ENCODE results near the gene CACNG5.

CACNG5 gene

DNA sequence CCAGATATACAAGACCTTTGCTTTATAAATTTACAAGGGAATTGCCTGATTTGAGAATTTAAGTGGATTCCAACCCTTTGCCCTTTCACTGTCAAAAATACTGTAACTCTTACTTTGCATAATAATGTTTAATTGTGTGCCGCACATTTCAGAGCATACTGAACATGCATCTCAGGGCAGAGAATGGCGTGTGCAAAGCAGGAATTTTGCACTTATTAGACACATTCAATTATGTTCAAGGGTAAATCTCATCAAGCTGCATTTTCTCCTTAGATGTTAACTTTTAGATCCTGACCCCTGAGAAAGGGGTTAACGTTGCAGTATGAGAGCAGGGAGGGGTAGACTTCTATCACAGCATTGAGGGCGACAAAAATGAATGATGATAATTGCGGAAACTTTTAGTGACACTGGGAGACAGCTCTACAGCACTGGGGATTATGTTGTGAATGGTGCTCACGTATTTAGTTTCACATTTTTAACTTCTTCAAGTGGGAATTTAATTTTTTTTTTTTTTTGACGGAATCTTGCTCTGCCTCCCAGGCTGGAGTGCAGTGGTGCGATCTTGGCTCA is 75.0 kb downstream of the CACNG5 start:
- no peak for DNase-seq

DNA sequence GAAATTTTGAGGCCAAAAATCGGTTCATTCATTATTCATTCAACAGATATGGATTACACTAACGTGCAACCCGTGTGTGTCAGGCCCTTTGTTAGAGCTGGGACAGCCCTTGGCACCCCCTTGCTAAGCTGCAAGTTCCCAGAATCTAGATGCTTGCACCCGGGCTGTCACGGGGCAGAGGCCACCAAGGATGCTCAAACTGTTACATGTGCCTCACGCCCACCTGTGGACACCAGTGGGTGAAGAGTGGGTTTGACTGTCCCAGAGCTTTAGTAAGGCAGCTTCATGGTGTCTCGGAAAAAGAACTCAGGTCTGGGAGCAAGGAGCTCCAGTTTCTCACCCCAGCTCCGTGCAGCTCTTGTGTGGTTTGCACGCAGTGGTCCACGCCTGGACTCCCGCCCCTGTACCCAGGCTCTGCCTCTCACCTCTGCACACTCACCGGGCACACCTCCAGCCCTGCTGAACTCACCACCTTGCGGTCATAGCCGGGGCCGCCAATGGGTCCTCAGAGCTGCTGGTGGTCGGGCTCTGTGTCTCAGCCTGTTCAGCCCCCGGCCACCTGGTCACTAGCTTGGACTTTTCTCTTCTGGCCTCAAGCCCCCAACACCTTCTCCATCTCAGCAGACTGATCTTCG is 75.9 kb downstream of the CACNG5 start:
- DNase-seq: no peak

DNA sequence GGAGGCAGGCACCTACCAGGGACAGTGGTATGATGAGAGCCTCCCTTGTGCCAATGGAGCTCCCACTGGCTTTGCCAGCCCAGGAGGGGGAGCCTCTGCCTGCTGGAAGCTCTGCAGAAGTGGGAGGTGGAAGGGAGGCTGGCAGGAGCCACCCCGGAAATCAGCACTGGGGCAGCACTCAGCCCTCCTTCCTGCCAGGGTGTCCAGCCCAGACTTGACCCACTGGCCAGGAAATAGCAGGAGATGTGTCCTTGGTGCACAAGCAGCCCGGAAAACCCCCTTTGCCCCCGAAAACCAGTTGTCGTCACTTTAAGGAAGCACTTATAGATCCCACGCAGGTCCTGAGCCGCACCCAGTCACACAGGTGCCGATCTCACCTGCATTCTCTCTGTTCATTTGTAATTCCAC is 80.3 kb downstream of the CACNG5 start:
- DNase-seq: peak; percentile 37

DNA sequence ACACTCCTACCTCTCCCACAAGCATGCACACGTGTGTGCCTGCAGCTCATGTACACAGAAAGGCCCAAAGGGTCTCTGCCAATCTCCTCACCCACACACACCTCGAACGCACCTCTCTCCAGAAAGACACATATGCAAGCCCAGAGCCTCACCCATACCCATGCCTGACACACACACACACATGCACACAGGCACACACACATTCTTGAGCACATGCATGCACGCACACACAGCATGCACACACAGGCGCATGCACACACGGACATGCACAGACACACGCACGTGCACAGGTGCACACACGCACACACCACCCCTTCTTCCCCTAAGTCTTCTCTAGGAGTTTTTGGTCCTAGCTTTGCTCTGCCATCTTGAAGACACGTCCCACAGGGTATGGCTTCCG is 80.9 kb downstream of the CACNG5 start:
- DNase-seq: no peak

DNA sequence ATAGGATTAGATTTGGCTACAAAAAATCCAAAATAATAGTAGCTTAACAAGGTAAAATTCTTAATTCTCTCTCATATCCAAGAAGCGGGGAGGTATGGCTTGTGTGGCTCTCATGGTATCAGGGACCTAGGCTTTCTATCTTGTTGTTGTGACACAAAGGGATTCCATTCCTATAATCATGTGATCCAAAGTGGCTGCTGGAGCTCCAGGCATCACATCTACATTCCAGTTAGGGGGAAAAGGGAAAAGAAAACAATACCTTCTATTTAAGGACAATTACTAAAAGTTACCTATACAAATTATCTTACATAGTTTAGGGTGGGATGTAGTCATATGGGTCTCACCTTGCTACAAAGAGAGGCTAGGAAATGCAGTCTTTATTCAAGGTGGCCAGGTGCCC is 82.0 kb downstream of the CACNG5 start:
- no peak for DNase-seq

DNA sequence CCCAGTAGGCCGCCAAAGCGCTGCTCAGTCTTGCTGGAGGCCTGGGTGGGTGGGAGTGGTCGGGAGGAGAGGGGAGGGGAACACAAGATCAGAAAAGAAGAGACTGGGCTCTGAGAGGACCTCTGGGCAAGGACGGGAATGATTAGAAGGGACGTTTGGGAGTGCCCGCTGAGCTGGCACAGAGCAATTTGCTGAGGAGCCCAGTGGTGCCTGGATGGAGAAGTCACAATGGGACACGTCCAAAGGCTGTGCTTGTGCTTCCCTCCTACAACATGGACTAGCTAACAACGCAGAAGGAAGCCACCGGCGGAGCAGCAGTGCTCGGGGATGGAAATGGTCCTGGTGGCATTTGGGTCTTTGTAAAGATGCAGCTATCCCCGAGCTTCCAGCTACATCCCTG is 84.0 kb downstream of the CACNG5 start:
- DNase-seq: no peak

DNA sequence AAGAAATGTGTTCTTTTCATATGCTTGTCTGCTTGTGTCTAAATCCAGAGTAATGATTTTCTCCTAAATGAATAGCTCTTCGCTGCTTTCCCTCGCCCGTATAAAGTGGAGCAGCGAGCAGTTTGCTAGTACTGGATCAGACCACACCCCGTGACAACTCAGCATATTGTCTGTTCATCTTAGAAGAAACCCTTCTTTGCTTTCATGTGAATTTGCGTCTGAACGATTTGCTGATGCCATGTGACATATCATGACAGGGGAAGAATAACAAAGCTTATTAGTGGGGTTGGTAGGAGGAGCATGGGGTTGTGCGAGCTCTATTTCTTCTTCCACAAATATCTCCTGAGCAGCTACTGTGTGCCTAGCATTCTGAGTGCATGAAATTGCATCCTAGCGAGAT is 85.5 kb downstream of the CACNG5 start:
- DNase-seq: no peak

DNA sequence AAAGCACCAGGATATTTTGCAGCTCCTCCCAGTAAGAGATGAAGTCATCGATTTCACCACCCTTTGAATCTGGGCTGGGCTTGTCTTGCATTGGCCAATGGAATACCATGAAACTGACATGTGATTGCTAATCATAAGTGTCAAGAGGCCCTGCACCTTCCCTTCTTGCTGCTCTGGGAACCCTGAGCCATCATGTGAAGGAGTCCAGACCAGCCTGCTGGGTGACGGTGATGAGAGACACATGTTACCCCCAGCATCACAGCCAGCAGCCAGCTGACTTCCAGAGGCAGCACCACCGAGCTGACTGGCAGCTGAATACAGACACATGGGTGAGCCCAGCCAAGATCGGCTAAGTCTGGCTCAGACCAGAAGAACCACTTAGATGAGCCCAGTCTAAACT is 86.0 kb downstream of the CACNG5 start:
- no peak for DNase-seq

DNA sequence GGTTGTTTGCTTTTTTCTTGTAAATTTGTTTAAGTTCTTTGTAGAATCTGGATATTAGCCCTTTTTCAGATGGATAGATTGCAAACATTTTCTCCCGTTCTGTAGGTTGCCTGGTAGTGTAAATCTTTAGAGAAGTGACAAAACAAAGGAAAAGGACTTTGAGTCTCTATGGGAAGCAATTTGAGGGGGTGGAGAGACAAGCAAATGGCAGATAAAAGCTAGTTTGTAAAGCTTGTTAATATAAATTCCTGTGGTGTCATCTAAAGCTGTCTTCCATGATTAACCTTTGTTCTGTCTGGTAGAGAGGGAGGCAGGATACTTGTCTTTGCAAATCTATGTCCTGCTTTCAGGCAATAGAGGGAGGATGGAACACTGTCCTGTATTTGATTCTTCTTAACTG is 89.0 kb downstream of the CACNG5 start:
- DNase-seq: no peak

DNA sequence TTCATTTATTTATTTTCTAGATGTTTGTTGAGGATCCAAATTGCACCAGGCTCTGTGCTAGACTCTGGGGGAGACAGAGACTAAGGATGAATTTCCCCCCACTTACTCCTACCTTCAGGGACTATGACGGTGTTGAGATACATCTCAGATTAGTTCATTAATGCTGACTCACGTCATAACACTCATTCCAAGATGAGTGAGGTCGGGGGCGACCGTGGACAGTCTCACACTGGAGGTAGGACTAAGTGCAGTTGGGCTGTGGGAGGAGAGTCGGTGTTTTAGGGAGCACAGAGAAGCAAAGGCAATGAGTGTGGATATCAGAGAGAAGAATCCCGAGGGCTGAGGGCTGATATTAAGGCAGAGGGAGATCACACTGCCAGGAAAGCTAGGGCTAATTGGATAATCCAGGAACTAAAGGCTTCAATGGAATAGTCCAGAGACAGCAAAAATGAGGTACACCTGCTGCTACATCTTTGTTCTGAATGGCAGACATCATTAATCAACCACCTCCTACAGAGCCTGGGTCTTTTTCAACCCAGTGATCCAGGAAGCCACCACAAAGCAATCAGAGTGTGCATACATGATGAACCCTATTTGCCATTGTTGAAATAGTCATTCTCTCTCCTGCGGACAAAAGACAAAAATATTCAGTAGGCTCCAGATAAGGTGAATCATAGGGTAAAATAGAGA is 91.0 kb downstream of the CACNG5 start:
- DNase-seq: no peak

DNA sequence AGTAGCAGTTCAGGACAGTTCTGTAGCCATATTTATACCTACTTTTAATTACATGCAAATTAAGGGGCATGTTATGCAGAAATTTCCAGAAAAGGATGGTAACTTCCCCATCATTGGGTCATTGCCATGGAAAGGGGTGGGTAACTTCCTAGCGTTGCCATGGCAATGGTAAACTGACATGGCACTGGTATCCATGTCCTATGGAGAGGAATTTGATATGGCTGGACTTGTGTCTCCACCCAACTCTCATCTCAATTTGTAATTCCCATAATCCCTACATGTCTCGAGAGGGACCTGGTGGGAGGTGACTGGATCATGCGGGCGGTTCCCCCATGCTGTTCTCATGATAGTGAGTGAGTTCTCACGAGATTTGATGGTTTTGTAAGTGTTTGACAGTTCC is 94.0 kb downstream of the CACNG5 start:
- DNase-seq: no peak

DNA sequence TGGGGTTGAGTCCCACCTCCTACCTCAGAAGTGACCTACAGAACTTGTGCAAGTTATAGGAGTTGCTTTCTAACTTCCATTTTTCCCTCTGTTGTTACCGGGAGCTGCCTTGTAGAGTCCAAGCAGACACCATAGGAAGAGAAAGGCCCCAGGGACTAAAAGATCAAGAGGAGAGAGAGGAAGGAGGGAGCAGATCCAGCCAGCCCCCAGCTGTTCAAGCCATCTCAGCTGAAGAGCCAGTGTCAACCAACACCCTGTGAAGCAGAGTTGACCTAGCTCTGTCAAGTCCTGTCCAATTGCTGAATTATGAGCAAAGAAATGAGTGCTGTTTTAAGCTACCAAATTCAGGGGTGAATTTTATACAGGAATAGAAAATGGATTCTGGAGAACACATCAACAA is 94.7 kb downstream of the CACNG5 start:
- DNase-seq: no peak

DNA sequence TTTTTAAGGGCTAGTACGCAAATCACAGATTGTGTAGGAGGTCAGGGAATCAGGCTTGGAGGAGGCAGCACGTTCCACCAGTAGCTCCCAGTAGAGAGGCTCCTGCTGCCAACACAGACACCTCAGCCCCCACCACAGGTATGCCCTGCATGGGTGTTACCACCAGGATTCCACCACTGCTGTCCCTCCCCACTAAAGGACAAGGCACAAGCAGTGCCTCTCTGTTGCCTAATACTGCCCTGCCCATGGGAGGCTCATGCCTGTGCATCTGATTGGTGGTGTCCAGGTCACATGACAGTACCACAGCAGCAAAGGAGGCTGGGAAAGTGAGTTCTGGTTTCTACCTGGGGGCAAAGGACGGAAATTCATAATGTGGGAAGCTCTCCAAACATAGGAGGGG is 96.0 kb downstream of the CACNG5 start:
- DNase-seq: no peak

DNA sequence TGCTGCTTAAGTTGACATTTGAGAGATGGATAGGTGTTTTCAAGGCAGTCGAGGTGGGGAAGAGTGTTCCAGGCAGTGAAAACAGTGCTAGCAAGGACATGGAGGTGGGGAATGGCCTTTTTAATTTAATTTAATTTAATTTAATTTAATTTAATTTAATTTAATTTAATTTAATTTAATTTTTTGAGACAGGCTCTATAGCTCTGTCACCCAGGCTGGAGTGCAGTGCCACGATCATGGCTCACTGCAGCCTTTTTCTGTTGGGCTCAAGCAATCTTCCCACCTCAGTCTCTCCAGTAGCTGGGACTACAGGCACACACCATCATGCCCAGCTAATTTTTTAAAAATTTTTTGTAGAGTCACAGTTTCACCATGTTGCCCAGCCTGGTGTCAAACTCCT is 97.4 kb downstream of the CACNG5 start:
- no peak for DNase-seq

DNA sequence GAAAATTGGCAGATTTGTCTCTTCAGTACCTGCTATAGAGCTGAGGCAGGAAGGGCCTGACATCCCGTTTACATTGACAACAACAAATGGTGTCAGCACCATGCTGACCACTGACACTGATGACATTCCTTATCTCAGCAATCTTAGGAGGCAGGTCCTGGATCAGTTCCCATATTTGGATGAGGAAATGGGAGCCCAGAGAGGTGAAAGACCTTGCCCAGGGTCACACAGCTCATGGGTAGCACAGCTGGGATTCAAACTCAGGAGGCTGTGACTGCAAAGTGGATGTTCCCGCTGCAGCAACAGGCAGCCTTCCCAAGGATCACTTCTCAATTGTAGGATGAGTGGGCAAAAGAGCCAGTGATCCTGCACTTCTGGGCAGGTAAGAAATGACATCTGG is 99.1 kb downstream of the CACNG5 start:
- no peak for DNase-seq

Data from NCI-H1092 (cell line).